OCI-M2 (cell line): ENCODE data around the gene TAS2R42.

Source experiments
- DNase-seq: peaks from one replicate; lab custom pipeline; 2025; ENCODE audit not compliant: unreplicated experiment; lab: John Stamatoyannopoulos, UW

TAS2R42 gene, protein sequence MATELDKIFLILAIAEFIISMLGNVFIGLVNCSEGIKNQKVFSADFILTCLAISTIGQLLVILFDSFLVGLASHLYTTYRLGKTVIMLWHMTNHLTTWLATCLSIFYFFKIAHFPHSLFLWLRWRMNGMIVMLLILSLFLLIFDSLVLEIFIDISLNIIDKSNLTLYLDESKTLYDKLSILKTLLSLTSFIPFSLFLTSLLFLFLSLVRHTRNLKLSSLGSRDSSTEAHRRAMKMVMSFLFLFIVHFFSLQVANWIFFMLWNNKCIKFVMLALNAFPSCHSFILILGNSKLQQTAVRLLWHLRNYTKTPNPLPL

DNA sequence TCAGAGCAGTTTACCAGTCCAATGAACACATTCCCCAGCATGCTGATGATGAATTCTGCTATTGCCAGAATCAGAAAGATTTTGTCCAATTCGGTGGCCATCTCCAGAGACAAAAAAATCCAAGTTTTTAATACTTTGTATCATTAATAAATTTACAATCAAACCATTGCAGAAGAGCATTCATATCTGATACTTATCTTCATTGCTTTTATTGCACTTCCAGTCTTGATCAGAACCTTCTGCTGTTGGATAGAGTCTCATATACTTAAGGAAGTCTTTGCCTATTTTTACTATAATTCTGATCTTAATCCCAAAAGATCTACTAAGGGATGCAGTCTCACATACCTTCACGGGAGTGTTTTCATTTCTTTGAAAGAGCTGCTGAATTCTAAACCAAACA lies at the start of gene TAS2R42:
Gene TAS2R42 (minus strand): TSS at position 101 of the 400 bp plus-strand sequence. CDS start 0 bp downstream, at position 101.
- DNase-seq, result no peak

DNA sequence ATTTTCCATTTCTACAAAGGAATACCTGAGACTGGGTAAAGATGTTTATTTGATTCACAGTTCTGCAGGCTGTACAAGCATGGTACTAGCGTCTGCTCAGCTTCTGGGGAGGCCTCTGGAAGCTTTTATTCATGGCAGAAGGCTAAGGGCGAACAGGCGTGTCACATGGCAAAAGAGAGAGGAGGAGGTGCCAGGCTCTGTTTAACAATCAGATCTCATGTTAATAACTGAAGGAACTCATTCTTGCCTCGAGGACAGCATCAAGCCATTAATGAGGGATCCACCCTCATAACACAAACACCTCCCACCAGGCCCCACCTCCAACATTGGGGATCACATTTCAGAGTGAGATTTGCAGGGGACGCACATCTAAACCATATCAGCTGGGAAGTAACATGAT lies 46.8 kb upstream of the TAS2R42 start:
- DNase-seq, result no peak

DNA sequence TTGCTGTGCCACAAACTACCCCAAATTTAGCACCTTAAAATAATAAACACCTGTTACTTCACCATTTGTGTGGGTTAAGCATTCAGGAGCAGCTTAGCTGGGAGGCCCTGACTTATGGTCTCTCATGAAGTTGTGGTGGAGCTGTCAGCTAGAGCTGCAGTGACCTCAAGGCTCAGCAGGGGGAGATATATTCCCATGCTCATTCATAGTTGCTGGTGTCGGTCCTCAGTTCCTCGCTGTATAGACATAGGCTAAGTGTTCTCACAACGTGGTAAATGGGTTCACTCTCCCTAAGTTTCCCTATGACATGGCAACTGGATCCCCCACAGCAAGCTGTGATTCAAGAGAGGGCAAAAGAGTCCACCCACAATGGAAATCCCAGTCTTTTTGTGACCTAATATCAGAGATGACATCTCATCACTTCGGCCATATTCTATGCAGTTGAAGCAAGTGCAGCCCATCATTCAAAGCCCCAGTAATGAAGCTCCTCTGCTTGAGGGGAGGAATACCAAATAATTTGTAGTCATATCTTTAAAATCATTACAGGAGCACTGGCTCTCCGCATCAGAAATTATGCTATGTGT lies 41.7 kb upstream of the TAS2R42 start:
- peak; percentile 15 for DNase-seq

DNA sequence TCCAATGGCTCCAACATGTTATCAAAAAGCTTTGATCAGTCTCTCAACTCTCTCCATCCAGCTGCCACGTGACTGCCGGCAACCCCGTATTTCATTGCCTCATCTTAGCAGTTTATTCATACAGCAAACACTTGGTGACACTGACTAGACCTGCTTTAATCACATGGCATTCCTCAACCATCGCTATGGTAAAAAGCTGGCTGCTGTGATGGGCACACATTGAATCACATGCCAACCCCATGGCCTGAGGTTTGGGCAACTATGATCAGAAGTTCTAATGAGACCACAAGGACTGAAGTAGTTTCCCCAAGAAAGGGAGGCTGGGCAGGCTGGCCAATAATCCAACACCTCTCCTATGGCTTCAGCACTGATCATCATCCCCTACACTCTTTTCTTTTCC lies 40.6 kb upstream of the TAS2R42 start:
- DNase-seq, result no peak

DNA sequence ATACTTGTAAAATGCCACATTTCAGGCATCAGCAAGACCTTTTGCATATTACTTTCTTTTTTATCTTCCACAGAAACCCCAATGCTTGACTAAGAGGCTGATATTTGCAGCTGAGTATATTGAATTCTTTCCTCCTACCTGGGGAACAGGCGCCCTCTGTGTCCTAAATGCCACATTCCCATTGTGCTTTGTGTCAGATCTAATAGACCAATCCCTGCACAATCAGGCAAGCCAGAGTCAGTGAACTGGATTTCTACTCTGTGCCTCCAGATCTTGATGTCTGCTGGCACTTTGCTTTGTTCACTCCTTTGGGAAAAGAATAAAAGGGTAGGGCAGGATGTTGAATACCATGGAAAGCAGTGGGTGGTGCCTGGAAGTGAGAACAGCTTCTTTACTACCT lies 22.4 kb upstream of the TAS2R42 start:
- DNase-seq, result no peak

DNA sequence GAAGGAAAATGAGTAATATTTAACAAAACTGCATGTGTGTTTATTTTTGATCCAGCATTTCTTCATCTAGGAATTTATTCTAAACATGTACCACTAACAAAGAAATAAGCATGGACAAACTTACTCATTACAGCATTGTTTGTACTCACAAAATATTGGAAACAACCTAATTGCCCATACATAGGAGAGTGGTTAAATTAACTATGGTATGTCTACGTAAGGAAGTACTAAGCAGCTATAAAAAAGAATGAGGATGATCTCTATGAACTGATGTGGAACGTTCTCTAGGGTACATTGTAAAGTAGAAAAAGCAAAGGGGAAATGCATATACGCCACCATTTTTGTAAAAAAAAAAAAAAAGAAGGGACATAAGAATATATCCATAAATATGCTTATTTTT lies 17.4 kb upstream of the TAS2R42 start:
- DNase-seq, result no peak

DNA sequence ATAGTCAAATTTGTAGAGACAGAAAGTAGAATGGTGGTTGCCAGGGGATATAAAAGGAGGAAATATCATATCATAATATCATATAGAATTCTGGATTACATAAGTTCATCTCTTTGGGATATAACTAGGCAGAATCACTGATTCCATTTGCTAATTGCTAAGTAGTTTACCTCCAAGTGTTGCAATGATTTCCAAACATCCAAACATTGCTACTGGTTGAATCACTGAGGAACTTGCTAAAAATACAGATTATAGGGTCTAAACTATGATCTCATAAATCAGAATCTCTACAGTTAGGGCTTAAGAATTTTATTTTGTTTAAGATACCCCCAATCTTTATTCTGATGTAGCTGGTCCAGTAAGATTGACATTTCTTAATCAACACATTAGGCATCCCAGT lies 16.1 kb upstream of the TAS2R42 start:
- no peak for DNase-seq

DNA sequence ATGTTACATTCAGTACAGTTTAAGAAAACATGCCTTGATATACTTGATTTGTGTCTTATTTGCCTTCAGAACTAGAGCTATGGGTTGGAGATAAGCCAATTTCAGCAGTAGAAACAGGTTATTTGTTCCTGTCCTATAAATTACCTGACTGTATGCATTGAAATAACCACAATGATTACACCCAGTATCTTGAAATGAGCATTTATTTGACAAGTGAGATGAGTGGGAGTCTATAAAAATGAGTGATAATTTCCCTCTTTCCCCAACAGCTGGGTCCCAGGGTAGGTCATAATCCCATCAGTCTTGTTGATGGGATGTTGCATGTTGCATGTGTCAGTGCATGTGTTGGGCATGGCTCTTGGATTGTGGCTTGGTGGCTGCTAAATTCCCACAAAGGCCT lies 3.7 kb downstream of the TAS2R42 start:
- DNase-seq, result no peak

DNA sequence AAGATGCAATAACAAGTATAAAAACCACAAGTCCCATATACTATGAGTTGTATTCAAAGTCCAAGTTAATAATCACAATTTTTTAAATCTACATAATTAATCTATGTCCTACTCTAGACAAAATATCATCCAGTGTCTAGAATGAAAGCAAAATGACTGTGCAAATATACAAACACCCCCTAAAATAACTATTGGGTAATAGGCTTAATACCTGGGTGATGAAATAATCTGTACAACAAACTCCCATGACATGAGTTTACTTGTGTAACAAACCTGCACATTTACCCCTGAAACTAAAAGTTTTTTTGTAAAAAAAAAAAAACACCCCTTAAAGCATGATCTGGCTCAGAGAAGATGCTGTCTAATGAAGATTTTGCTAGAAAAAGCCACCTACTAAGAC lies 4.2 kb downstream of the TAS2R42 start:
- DNase-seq, result no peak

DNA sequence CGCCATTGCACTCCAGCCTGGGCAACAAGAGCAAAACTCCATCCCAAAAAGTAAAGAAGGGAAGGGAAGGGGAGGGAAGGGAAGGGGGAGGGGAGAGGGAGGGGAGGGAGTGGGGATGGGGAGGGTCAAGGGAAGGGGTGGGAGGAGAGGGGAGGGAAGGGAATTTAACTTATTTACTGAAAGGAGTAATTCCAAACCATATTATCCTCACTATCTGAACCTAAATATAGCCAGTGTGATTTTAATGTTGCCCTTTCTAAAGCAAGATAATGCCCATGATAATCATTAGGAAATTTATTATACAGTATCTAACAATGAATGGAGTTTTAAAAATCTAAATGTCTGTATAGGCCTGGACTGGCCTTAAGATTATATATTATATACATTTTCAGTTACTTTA lies 8.5 kb downstream of the TAS2R42 start:
- no peak for DNase-seq

DNA sequence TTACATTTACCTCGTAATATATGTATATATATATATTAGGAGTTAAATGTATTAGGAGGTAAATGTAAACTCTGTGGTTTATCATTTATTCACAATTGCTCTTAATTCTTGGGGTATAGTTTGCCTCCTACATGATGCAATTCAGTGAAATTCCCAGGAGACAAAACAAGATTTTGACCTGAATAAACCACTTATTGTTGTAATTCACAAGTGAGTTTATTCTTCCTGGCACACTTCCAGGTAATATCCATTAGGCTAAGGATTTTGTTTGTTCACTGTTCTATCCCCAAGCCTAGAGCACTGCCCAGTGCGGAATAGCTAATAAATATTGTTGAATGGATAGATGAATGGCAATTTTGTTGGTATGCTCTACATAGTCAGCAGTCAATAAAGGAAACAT lies 12.7 kb downstream of the TAS2R42 start:
- DNase-seq, result no peak

DNA sequence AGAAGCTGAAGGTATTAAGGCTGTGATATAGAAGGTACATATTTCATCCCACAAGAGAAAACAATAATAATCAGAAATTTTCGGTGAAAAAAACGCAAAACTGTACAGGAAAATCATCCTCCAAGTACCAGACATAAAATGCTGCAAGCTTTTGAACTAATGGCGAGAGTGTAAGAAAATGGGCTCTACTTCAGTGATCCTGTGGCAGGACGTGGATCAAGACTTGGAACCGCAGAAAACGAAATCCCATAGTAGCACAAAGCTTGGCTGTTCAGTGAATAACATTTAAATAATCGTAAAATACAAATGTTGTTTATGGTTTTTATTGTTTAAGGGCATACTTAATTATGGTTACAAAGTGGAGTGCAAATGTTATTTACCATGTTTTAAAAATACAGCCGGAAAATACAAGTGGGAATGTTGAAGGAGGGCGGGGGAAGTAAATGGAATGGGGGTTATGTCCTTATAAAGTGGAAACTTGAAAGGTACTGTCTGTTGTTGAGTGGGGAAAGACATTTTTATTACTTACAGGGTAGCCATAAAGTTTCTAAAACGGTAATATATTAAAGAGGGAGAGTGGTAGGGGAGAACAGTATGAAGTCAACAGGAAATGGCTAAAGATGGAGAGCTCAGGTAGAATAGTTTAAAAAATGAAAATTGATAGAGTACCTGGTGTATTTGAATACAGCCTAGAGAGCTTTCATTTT lies 14.6 kb downstream of the TAS2R42 start:
- DNase-seq, result no peak

DNA sequence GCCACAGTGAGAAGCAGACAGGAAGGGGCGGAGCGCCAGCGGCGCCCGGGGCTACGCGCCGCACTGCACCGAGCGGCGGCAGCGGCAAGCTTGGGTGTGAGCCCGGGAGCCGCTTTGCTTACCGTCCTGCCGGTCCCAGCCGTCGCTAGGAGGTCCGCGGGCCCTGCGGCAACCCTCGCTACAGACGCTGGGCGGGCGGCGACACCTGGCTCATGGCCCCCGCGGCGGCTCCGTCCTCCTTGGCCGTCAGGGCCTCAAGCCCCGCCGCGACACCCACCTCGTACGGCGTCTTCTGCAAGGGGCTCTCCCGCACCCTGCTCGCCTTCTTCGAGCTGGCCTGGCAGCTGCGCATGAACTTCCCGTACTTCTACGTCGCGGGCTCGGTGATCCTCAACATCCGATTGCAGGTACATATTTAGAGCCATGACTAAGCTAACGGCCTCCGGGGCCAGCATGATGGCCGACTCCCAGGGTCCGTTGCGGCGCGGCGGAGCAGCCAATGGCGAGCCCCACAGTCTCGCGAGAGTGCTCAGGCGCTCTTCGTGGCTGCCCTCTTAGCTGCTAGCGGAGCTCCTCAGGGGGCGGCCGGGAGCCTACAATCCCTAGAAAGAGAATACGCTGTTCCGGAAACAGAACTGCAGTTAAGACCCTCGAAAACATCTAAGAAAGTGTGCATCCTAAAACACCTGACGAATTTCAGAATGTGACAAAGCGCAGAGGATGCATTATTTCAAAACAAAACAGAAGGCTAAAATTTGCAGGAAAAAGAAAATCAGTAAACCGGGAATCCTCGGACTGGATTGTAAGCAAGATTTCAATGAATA lies 15.4 kb downstream of the TAS2R42 start, which contains the start of gene SMIM10L1:
Gene SMIM10L1 (plus strand): TSS at position 50 of the 824 bp plus-strand sequence. CDS start 163 bp downstream, at position 213.
- DNase-seq, result peak; percentile 71

DNA sequence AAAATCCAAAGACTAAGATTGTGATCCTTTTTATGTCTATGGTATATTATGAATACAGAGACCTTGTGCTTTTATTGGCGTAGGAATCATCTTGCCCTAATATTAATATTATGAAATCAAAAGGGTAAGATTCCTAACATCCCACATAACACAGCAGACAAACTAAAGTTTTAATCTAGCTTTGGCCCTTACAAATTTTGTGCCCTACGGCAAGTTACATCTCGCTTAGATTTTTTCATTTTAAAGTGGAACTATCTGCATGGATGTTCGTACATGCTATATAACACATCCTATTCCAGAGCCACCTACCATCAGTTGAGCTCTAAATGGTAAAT lies 16.0 kb downstream of the TAS2R42 start:
- DNase-seq, result no peak

DNA sequence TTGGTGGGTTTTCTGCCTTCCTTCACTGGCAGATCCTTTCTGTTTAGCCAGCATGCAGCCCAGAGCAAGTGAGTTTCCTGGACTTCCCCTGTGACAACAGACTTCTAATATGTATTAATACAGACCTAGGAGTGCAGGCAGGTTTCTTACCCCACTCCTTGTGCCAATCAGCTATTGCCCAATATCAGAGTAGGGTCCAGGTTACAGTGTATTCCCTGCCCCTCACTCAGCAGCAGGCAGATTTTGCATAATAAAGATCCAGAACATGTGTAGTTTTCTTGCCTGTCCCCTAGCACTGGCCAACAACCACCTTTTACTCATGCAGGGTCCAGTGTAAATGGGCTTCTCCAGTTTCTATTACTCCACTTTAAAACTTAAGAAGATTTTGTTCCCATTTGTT lies 20.4 kb downstream of the TAS2R42 start:
- DNase-seq, result no peak

DNA sequence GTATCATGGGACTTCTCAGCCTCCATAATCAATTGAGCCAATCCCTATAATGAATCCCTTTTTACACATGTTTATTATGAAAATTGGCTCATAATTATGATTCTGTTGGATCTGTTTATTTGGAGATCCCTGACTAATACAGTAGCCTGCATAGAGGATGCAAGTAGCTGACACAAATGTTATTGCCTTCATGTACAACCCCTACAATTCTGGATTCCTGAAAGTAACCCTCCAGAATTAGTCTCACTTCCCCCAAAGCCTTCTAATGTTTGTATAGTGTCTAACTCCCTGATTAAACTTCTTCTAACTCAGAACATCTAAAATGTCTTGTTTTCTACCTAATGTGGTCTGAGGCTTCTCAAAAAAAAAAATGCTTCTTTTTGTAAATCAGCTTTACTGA lies 22.4 kb downstream of the TAS2R42 start:
- DNase-seq, result no peak

DNA sequence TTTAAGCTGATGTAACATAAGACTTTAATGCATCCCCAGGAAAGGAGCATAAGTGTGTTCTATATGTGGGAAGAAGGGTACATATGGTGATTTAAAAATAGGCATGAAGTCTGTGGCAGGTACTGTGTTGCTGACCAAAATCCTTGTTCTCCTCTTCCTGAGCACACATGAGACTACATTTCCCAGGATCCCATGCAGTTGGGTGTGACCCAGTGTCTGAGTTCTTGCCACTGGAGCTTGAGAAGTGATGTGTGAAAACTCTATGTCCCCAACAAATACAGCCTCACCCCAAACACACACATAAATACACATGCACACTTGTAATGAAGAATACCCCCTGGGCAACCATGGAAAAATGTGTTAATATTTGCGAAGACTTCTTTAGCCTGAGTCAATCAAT lies 24.2 kb downstream of the TAS2R42 start:
- no peak for DNase-seq

DNA sequence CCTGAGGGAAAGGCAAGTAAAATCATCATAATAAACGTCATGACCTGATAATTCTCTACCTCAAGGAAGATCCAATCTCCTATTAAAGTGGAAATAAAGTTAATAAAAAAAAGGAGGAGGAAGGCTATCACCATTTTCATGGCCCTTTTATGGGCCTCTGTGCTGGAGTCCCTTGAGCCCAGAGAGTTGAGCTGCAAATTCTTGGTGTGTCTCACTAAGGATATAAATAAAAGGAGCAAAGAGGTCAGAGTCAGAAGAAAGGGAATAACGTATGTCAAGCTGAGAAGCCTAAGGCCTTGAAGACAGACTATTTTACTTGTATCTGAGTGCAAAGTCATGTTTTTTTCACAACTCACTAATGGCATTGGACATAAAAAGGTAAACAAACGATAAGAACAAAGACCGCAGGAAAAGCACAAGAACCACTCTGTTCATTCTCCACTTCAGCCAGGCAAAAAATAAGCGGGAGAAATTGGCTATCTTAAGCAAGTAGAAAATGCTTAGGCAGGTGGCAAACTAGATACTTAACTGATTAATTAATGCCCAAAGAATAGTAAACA lies 27.8 kb downstream of the TAS2R42 start:
- no peak for DNase-seq

DNA sequence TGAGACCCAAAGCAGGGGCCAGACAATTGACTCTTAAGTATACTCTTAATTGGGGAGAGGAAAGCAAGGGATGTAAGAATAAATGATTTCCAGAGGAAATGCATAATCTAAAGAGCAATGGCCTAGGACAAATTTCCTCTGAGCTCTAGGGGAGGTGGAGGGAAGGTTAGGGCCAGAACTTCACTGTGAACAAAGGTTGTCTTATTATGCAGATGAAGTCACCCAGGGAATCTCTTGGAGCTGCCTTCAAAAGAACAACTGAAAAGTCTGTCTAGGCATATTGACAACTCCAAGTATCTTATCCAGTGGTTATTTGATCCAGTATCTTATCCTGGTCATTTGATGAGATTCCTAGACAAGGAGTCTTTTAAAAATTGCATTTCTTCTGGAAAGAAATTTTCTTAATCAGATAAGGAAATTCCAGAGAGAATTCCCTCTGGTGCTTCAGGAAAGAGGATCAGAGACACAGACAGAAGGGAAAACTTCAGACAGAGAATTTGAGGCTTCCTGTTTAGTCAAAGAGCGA lies 32.3 kb downstream of the TAS2R42 start:
- DNase-seq, result no peak

DNA sequence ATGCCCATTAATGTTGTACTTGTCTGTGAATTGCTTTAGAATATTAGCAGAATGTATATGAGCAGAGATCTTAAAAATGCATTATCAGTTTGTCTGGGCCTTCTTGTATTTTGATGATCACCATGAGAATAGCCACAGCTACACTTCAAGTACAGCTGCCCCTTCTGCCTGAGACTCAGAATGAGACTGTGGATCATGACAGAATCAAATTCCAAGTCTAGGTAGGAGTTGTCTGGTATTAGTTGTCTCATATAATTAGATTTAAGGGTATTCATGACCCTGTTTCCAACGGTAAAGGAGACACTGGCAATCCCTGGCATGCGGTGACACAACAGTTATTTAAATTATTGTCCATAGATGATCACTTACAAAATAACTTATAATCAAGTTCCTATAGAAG lies 34.0 kb downstream of the TAS2R42 start:
- DNase-seq, result no peak

DNA sequence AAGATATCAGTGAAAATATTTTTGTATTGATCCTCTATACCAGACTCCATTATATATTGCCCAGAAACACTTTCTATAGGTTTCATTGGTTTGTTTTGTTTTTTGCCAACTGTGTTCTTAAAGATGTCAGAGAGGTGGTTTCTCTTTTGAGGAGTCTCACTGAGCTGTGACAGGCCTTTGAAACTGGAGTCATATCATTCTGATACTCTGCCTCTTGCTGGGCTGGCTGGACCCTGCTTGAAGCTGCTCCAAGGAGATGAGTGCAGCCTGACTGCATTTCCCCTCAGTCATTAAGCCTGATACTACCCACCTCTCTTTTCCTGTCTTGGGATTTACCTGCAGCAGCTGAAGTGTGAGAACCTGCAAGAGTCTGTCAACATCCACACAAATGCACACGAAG lies 35.9 kb downstream of the TAS2R42 start:
- no peak for DNase-seq
